SK-N-MC (cell line): ENCODE measurements around the gene COX15.

Source experiments
- EZH2 ChIP-seq: fragments of 200-600 bp; sonication (generic); IDR thresholded peaks from one replicate; pipeline ENCODE4 v1.6.1; 2017; ENCODE audit warnings: antibody characterized with exemption
- POLR2AphosphoS5 ChIP-seq: IDR thresholded peaks from 2 replicates; pipeline ENCODE4 v1.6.1; 2012; ENCODE audit warnings: mild to moderate bottlenecking, low read depth, low read length, borderline replicate concordance

- TF ChIP-seq EZH2: no peak
- no peak for TF ChIP-seq POLR2AphosphoS5
These were observed 11.9 kb upstream of the COX15 start for GRCh38 chr10:99743841-99744240.
